GM12878 (cell line): ENCODE data around the gene SSMEM1. TPM values are rescaled to one million over a fixed set of nuclear protein-coding genes. Genes with fewer than 3 reads are reported as not detected.
A peak's percentile ranks its signal among the peaks of the same experiment; 100 is the strongest.

ENCODE experiments used
- ATAC-seq: fragments of 200-7000 bp; cut with Tn5 transposase; 3 replicates; pipeline ENCODE4 v1.9.1; 2020; ENCODE audit warnings: mild to moderate bottlenecking, moderate library complexity
- BruUV-seq: library from RNA; stranded (reverse); fragments of 400-500 nt; replicated peaks from 2 replicates; lab custom pipeline; 2021; lab: Mats Ljungman, UMichigan
- CTCF ChIA-PET: fragments of 300-600 bp; sonication (Branson Sonifier 250); formaldehyde crosslinking; extraction: SDS; loops from one replicate; lab custom pipeline; 2021; ENCODE audit warnings: inconsistent platforms; lab: Yijun Ruan, JAX
- POLR2A ChIA-PET: fragments of 350-600 bp; formaldehyde crosslinking; extraction: SDS; loops from one replicate; lab custom pipeline; 2021; ENCODE audit warnings: inconsistent platforms; lab: Charles Lee
- RAD21 ChIA-PET: fragments of 300-600 bp; sonication (Branson Sonifier 250); formaldehyde crosslinking; loops from one replicate; lab custom pipeline; 2023; ENCODE audit warnings: antibody characterized with exemption; ENCODE audit not compliant: unreplicated experiment; lab: Charles Lee
- SMC1A ChIA-PET: fragments of 300-600 bp; sonication (Branson Sonifier 250); formaldehyde crosslinking; loops from one replicate; lab custom pipeline; 2023; ENCODE audit not compliant: unreplicated experiment, uncharacterized antibody; lab: Charles Lee
- DNase-seq: peaks from one replicate; pipeline ENCODE4 v3.0.0-alpha.2; 2011; ENCODE audit warnings: low read depth, low spot score
- FAIRE-seq: peaks from 3 replicates; lab custom pipeline; 2011; peaks lifted over from hg19 to GRCh38; lab: Jason Lieb, UNC
- H2AFZ ChIP-seq: 2 replicates; pipeline ENCODE4 v1.6.0; 2011; ENCODE audit warnings: low read depth, low read length, control low read depth; ENCODE audit not compliant: control insufficient read depth
- H3K27ac ChIP-seq: 2 replicates; pipeline ENCODE4 v1.5.1; 2011; ENCODE audit warnings: control low read depth; ENCODE audit not compliant: control insufficient read depth, insufficient read depth
- H3K27me3 ChIP-seq, 2 experiments: replicated peaks in 1 of 2; 2 replicates each; pipeline versions ENCODE4 v1.6.0 to v1.6.1; 2011; ENCODE audit warnings: low read length in 1 of 2; ENCODE audit not compliant: control insufficient read depth in 2 of 2, insufficient read depth in 2 of 2
- H3K36me3 ChIP-seq, 2 experiments: 2 replicates each; pipeline ENCODE4 v1.5.1; 2011; ENCODE audit warnings: low read length in 1 of 2; ENCODE audit not compliant: control insufficient read depth in 2 of 2, insufficient read depth in 2 of 2
- H3K4me1 ChIP-seq: 2 replicates; pipeline ENCODE4 v1.6.1; 2011; ENCODE audit warnings: mild to moderate bottlenecking, low read length, moderate library complexity, mixed read lengths; ENCODE audit not compliant: control insufficient read depth, insufficient read depth
- H3K4me2 ChIP-seq: 2 replicates; pipeline ENCODE4 v1.6.0; 2011; ENCODE audit warnings: control low read depth; ENCODE audit not compliant: control insufficient read depth, insufficient read depth
- H3K4me3 ChIP-seq: fragments of 200-600 bp; sonication (generic); 2 replicates; pipeline ENCODE4 v1.5.1; 2016
- H3K79me2 ChIP-seq: 2 replicates; pipeline ENCODE4 v1.6.0; 2011; ENCODE audit warnings: low read length; ENCODE audit not compliant: control insufficient read depth, insufficient read depth
- H3K9ac ChIP-seq: 2 replicates; pipeline ENCODE4 v1.8.0; 2011; ENCODE audit warnings: low read length, control low read depth, mixed read lengths; ENCODE audit not compliant: control insufficient read depth, insufficient read depth
- H3K9me3 ChIP-seq: replicated peaks from 3 replicates; pipeline ENCODE4 v1.5.1; 2011; ENCODE audit warnings: mild to moderate bottlenecking, low read length; ENCODE audit not compliant: control insufficient read depth, insufficient read depth
- H4K20me1 ChIP-seq: 2 replicates; pipeline ENCODE4 v1.6.0; 2011; ENCODE audit not compliant: control insufficient read depth, insufficient read depth
- CREB1 ChIP-seq: IDR thresholded peaks from 2 replicates; pipeline ENCODE4 v1.6.1; 2012; ENCODE audit warnings: low read depth, mild to moderate bottlenecking, inconsistent platforms
- CREM ChIP-seq: IDR thresholded peaks from 2 replicates; pipeline ENCODE4 v1.6.1; 2014; ENCODE audit warnings: antibody characterized with exemption, low read depth
- EGR1 ChIP-seq, 2 experiments: IDR thresholded peaks; 1 replicate in 1 of 2; 2 replicates in 1 of 2; pipeline ENCODE4 v1.6.1; 2011 to 2012; ENCODE audit warnings: low read depth in 2 of 2, low read length in 2 of 2, borderline replicate concordance in 1 of 2, mild to moderate bottlenecking in 1 of 2, moderate library complexity in 1 of 2
- ETV6 ChIP-seq, 2 experiments: fragments of 450-650 bp in 1 of 2; IDR thresholded peaks in 1 of 2; conservative IDR thresholded peaks in 1 of 2; 2 replicates each; pipeline ENCODE4 v1.6.1; 2014; ENCODE audit warnings: antibody characterized with exemption in 1 of 2, borderline replicate concordance in 1 of 2, low read depth in 1 of 2, mild to moderate bottlenecking in 1 of 2, moderate library complexity in 1 of 2
- FOXM1 ChIP-seq: IDR thresholded peaks from 2 replicates; pipeline ENCODE4 v1.6.1; 2012; ENCODE audit warnings: low read depth, mild to moderate bottlenecking, inconsistent platforms, low read length, moderate library complexity
- IRF4 ChIP-seq: IDR thresholded peaks from 2 replicates; pipeline ENCODE4 v1.6.1; 2011; ENCODE audit warnings: low read depth, low read length
- JUNB ChIP-seq: IDR thresholded peaks from 2 replicates; pipeline ENCODE4 v1.6.1; 2016; ENCODE audit warnings: antibody characterized with exemption, mild to moderate bottlenecking
- KDM1A ChIP-seq: fragments of 200-600 bp; sonication (generic); IDR thresholded peaks from 2 replicates; pipeline ENCODE4 v1.6.1; 2016; ENCODE audit warnings: borderline replicate concordance
- MEF2A ChIP-seq: IDR thresholded peaks from 2 replicates; pipeline ENCODE4 v1.6.1; 2011; ENCODE audit warnings: low read depth, mild to moderate bottlenecking, low read length, moderate library complexity; ENCODE audit not compliant: insufficient read depth
- NFIC ChIP-seq: IDR thresholded peaks from 2 replicates; pipeline ENCODE4 v1.6.1; 2012; ENCODE audit warnings: low read depth, mild to moderate bottlenecking, inconsistent platforms, low read length, moderate library complexity
- RUNX3 ChIP-seq: IDR thresholded peaks from 2 replicates; pipeline ENCODE4 v1.6.1; 2012; ENCODE audit warnings: low read length, inconsistent platforms
- TCF12 ChIP-seq: IDR thresholded peaks from 2 replicates; pipeline ENCODE4 v1.6.1; 2011; ENCODE audit warnings: low read depth, mild to moderate bottlenecking, low read length
- TCF7 ChIP-seq: IDR thresholded peaks from 2 replicates; pipeline ENCODE4 v1.6.1; 2014; ENCODE audit warnings: antibody characterized with exemption, borderline replicate concordance
- ZBED1 ChIP-seq: IDR thresholded peaks from 2 replicates; pipeline ENCODE4 v1.6.1; 2016; ENCODE audit warnings: borderline replicate concordance
- WGBS: methylation state at CpG from one replicate; pipeline ENCODE4 v1.1.6; 2016; ENCODE audit warnings: low lambda C conversion rate; ENCODE audit not compliant: insufficient replicate concordance, insufficient coverage; ENCODE audit errors: missing lambda C conversion rate; 5-methylcytosine and 5-hydroxymethylcytosine counted together
- in situ Hi-C: fragments of 300-500 bp; cut with MboI; formaldehyde crosslinking; loops from 9 replicates; pipeline ENCODE4 v1.14.3; 2018; ENCODE audit warnings: mixed read lengths
- intact Hi-C: fragments of 100-400 bp; cut with micrococcal nuclease; formaldehyde crosslinking; loops from one replicate; pipeline ENCODE4 v1.14.2; 2022; ENCODE audit not compliant: unreplicated experiment
- polyA plus RNA-seq, 11 experiments: library from polyadenylated mRNA; depleted of rRNA in 4 of 11; unstranded in 6 of 11; stranded (reverse) in 5 of 11; fragments of >200 nt; fragmentation: Nextera tagmentation in 4 of 11; fragmentation: Illumina TruSeq in 1 of 11; extraction: Ambion mirVana in 4 of 11; extraction: Trizol in 1 of 11; gene quantifications; 1 replicate in 1 of 11; 2 replicates in 10 of 11; pipeline versions ENCODE4 v1.2.1 to v1.2.3, GENCODE V29; 2011 to 2016; ENCODE audit warnings: inconsistent platforms in 2 of 11, missing spikeins in 2 of 11, low read depth in 1 of 11
- total RNA-seq, 4 experiments: library from RNA; depleted of rRNA in 3 of 4; stranded (reverse); fragments of >200 nt in 3 of 4; fragmentation: Illumina TruSeq in 1 of 4; extraction: Trizol in 1 of 4; gene quantifications; 2 replicates each; pipeline versions ENCODE4 v1.2.1 to v1.2.3, GENCODE V29; 2013 to 2021
- TF ChIP-seq, protein P1 (sequence below): fragments of 150-350 bp; IDR thresholded peaks from 2 replicates; pipeline ENCODE4 v1.6.1; 2014; ENCODE audit warnings: mild to moderate bottlenecking, low read depth, low read length
- TF ChIP-seq, protein P2 (sequence below): fragments of 450-650 bp; IDR thresholded peaks from 2 replicates; pipeline ENCODE4 v1.6.1; 2017; ENCODE audit warnings: mild to moderate bottlenecking, low read depth, inconsistent platforms; ENCODE audit not compliant: poor library complexity, severe bottlenecking

The SSMEM1 gene
- total and polyA plus RNA-seq, 10 of the 15 experiments (the other 5 are each of a cell fraction or from before 2014, with no cell fraction given), result not detected

- FAIRE-seq, result peak; percentile 93
- Histone ChIP-seq H3K27me3 (no peaks in the 10 kb centered on the region), H3K4me3 (no peak overlapping the region), H3K9me3 (no peaks in the 10 kb centered on the region), H3K9ac (no peak overlapping the region), H3K4me1 (peaks cover 10% of the 10 kb centered on the region), H4K20me1 (no peaks in the 10 kb centered on the region), H3K79me2 (no peaks in the 10 kb centered on the region; the same call in 1 of the 2 replicates), H3K4me2 (peak overlapping the region; percentile 15; the same call in 1 of the 2 replicates), H3K27ac (no peak overlapping the region; the same call in 1 of the 2 replicates), H3K36me3 (peaks cover 2 to 18% of the 10 kb centered on the region in 2 experiments), H2AFZ (no peak overlapping the region)
- DNase-seq, result peak; percentile 5
- ATAC-seq, result peak; percentile 71
- RAD21 ChIA-PET, result interaction anchor here (0.9 to 1.2 kb wide), 2 partner anchors 12 to 22 kb away, joined by 3 to 4 read pairs; partner anchors contain the start of gene TMEM209
- peak; percentile 88 for TF ChIP-seq JUNB
- TF ChIP-seq RUNX3, result peak; percentile 35; the same call in 1 of the 2 replicates
- TF ChIP-seq ZBED1, result 0 out of 2 replicates have a peak, but pooled peaks have one; percentile 34
- 0 out of 2 replicates have a peak, but pooled peaks have one; percentile 16 for TF ChIP-seq CREM
- peak; percentile 48; the same call in 1 of the 2 replicates for TF ChIP-seq FOXM1
- TF ChIP-seq, protein P1, sequence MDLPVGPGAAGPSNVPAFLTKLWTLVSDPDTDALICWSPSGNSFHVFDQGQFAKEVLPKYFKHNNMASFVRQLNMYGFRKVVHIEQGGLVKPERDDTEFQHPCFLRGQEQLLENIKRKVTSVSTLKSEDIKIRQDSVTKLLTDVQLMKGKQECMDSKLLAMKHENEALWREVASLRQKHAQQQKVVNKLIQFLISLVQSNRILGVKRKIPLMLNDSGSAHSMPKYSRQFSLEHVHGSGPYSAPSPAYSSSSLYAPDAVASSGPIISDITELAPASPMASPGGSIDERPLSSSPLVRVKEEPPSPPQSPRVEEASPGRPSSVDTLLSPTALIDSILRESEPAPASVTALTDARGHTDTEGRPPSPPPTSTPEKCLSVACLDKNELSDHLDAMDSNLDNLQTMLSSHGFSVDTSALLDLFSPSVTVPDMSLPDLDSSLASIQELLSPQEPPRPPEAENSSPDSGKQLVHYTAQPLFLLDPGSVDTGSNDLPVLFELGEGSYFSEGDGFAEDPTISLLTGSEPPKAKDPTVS, result no peak
- peak; percentile 39; the same call in 1 of the 2 replicates for TF ChIP-seq NFIC
- peak; percentile 50; the same call in 1 of the 2 replicates for TF ChIP-seq MEF2A
- TF ChIP-seq EGR1 (IDR thresholded peaks at IDR 0.05; ENCODE audit: borderline replicate concordance in 1 of 2, low read depth in 2 of 2, low read length in 2 of 2), result no peak
- TF ChIP-seq TCF12, result 0 out of 2 replicates have a peak, but pooled peaks have one; percentile 12
- 0 out of 2 replicates have a peak, but pooled peaks have one; percentile 10 for TF ChIP-seq CREB1
- 0 out of 4 replicates have a peak, but pooled peaks of 1 of the 2 experiments have one; percentile 19 for TF ChIP-seq ETV6 (conservative IDR thresholded peaks at IDR 0.05 in 1 of 2, IDR thresholded peaks at IDR 0.05 in 1 of 2; ENCODE audit: borderline replicate concordance in 1 of 2, low read depth in 1 of 2)
- 0 out of 2 replicates have a peak, but pooled peaks have one; percentile 21 for TF ChIP-seq TCF7
- TF ChIP-seq KDM1A, result no peak
- TF ChIP-seq, protein P2, sequence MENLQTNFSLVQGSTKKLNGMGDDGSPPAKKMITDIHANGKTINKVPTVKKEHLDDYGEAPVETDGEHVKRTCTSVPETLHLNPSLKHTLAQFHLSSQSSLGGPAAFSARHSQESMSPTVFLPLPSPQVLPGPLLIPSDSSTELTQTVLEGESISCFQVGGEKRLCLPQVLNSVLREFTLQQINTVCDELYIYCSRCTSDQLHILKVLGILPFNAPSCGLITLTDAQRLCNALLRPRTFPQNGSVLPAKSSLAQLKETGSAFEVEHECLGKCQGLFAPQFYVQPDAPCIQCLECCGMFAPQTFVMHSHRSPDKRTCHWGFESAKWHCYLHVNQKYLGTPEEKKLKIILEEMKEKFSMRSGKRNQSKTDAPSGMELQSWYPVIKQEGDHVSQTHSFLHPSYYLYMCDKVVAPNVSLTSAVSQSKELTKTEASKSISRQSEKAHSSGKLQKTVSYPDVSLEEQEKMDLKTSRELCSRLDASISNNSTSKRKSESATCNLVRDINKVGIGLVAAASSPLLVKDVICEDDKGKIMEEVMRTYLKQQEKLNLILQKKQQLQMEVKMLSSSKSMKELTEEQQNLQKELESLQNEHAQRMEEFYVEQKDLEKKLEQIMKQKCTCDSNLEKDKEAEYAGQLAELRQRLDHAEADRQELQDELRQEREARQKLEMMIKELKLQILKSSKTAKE, result no peak
- TF ChIP-seq IRF4, result peak; percentile 88
- SMC1A ChIA-PET, result interaction anchor here (0.8 to 7.2 kb wide), 6 partner anchors 9 to 61 kb away, joined by 3 to 35 read pairs (median 4); partner anchors contain the start of gene TMEM209
- 2% methylated on average over 2 of the region's 2 CpGs for WGBS
- intact Hi-C loops (no loop called here), in situ Hi-C loops (no loop called here)
- POLR2A ChIA-PET, result interaction anchor here (1.4 to 1.8 kb wide), 2 partner anchors 10 to 22 kb away, joined by 4 to 6 read pairs; partner anchors contain the start of gene TMEM209
- no TSS peak for BruUV-seq
- CTCF ChIA-PET, result interaction anchor here (0.7 to 1.8 kb wide), 2 partner anchors 11 to 111 kb away, joined by 3 to 8 read pairs; no protein-coding TSS in a partner anchor
These were observed 24.7 kb upstream of the SSMEM1 start for GRCh38 chr7:130182990-130183389.
